Nephron progenitor cell (in vitro differentiated cells): Measurements from ENCODE around the gene HMCN1.

Experiments
- DNase-seq: peaks from one replicate; pipeline ENCODE4 v3.0.0; 2021
- H3K27ac Mint-ChIP-seq: 2 replicates; pipeline ENCODE4 v1.8.0; 2021; ENCODE audit warnings: mild to moderate bottlenecking, moderate library complexity, mixed read lengths
- H3K27me3 Mint-ChIP-seq: 2 replicates; pipeline ENCODE4 v1.8.0; 2021; ENCODE audit warnings: mild to moderate bottlenecking, low read depth, mixed read lengths; ENCODE audit not compliant: poor library complexity
- H3K36me3 Mint-ChIP-seq: 2 replicates; pipeline ENCODE4 v1.8.0; 2021; ENCODE audit warnings: low read depth, mixed read lengths
- H3K4me1 Mint-ChIP-seq: 2 replicates; pipeline ENCODE4 v1.8.0; 2021; ENCODE audit warnings: mixed read lengths
- H3K4me3 Mint-ChIP-seq: 2 replicates; pipeline ENCODE4 v1.8.0; 2021; ENCODE audit warnings: mild to moderate bottlenecking, moderate library complexity, mixed read lengths
- H3K9me3 Mint-ChIP-seq: 2 replicates; pipeline ENCODE4 v1.8.0; 2021; ENCODE audit warnings: mild to moderate bottlenecking, moderate library complexity, mixed read lengths
- TF ChIP-seq, protein P1 (sequence below): fragments of 200-600 bp; sonication (generic); IDR thresholded peaks from 2 replicates; pipeline ENCODE4 v1.5.0; 2021; ENCODE audit warnings: antibody characterized with exemption

Gene HMCN1

DNA sequence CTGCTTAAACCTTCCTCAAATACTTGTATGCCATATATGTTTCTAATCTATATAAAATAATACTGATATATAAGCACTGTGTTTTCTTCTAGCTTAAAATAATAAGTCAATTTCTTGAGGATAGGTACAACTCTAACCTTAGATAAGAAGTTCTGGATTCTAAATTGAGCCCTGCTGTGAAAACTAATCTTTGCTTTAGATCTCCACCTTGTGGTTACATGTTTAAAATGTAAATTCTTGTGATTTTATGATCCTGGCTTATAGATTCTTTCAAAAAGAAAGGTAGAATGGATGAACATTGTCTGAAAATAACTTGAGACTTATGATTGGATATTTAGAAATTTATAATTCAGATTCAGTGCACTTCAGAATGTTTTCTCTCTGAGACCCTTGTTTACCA is 38.9 kb upstream of the HMCN1 start:
- Mint-ChIP-seq H3K36me3 (no peaks in the 10 kb centered on the region), H3K27me3 (peaks cover 5% of the 10 kb centered on the region), H3K4me3 (no peak overlapping the region), H3K9me3 (no peaks in the 10 kb centered on the region), H3K4me1 (peaks cover 13% of the 10 kb centered on the region), H3K27ac (no peak overlapping the region)
- DNase-seq = no peak
- TF ChIP-seq, protein P1, sequence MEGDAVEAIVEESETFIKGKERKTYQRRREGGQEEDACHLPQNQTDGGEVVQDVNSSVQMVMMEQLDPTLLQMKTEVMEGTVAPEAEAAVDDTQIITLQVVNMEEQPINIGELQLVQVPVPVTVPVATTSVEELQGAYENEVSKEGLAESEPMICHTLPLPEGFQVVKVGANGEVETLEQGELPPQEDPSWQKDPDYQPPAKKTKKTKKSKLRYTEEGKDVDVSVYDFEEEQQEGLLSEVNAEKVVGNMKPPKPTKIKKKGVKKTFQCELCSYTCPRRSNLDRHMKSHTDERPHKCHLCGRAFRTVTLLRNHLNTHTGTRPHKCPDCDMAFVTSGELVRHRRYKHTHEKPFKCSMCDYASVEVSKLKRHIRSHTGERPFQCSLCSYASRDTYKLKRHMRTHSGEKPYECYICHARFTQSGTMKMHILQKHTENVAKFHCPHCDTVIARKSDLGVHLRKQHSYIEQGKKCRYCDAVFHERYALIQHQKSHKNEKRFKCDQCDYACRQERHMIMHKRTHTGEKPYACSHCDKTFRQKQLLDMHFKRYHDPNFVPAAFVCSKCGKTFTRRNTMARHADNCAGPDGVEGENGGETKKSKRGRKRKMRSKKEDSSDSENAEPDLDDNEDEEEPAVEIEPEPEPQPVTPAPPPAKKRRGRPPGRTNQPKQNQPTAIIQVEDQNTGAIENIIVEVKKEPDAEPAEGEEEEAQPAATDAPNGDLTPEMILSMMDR = no peak

DNA sequence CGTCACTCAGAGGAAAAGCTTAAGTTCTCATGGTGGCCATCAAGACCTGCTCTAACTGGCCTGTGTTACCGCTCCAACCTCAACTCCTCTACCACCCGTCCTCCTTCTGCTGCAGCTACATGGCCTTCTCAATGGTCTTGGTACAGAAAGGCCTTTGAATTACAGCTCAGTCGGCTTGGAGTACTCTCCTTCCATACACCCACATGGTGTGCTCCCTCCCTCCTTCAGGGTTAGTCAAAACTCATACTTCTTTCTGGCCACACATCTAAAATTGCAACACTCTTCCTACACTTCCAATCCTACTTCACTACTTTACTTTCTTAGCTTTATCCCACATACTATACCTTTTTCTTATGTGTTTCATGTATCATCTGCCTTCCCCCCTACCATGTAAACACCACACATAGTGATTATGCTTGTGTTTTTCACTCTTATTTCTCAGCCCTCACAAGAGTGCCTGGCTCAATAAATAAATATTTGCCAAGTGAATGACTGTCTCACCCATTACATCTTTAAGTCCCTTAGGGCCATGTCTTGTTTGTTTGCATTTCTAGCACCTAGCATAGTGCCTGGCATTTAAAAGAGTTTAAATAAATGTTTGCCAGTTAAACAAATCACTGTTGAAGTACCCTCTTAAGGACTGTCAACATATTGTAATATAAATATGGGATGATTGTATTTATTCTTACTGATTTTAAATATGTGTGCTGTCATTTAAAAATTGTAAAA is 37.6 kb upstream of the HMCN1 start:
- TF ChIP-seq, protein P1 = no peak
- DNase-seq = no peak

DNA sequence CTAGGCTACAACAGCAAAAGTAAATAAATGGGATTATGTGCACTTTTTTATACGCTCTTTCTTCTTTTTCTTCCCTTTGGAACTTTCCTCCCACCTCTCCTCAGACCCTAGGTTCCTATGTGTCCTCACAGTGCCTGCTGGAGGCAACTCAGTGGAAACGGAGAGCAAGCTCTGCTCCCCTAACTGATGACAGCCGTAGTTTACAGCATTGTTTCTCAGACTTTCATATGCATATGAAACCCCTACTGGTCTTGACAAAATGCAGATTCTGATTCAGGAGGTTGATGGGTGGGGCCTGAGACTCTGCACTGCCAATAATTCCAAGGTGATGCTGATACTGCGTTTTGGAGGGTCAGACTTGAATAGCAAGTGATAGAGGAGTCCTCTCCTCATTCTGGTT is 34.3 kb upstream of the HMCN1 start:
- DNase-seq = no peak
- no peaks in the 10 kb centered on the region for H3K9me3 Mint-ChIP-seq
- TF ChIP-seq, protein P1 = no peak
- H3K4me3 Mint-ChIP-seq = no peak overlapping the region
- H3K36me3 Mint-ChIP-seq = no peaks in the 10 kb centered on the region
- no peak overlapping the region for H3K27ac Mint-ChIP-seq
- no peaks in the 10 kb centered on the region for H3K27me3 Mint-ChIP-seq
- no peaks in the 10 kb centered on the region for H3K4me1 Mint-ChIP-seq

More for the DNA sequence above, 37.6 kb upstream of the HMCN1 start:
- Mint-ChIP-seq H3K36me3 (no peaks in the 10 kb centered on the region), H3K9me3 (no peaks in the 10 kb centered on the region), H3K27ac (peak overlapping the region; percentile 1), H3K4me1 (peaks cover 13% of the 10 kb centered on the region), H3K27me3 (no peaks in the 10 kb centered on the region), H3K4me3 (no peak overlapping the region)

DNA sequence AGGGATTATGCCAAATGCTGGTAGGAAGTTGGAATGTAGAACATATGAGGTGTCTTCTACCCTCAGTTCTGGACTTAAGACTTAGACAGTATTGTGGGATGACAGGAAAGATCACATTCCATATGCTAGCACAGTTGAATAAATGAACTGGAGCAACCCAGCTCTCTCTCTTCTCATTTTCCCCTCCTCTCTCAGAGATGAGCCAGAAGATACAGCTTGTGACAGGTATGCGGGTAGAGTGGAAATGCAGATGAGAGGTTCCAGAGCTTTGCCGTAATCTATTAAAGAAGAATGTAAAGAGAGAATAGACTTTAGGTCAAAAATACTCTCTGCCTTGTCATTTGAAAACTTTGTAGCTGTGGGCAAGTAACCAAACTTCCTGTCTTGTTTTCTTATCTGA is 32.5 kb upstream of the HMCN1 start:
- no peak for DNase-seq
- no peaks in the 10 kb centered on the region for H3K4me1 Mint-ChIP-seq
- no peaks in the 10 kb centered on the region for H3K27me3 Mint-ChIP-seq
- H3K36me3 Mint-ChIP-seq = no peaks in the 10 kb centered on the region
- TF ChIP-seq, protein P1 = no peak
- H3K27ac Mint-ChIP-seq = no peak overlapping the region
- peaks cover 5% of the 10 kb centered on the region for H3K9me3 Mint-ChIP-seq
- H3K4me3 Mint-ChIP-seq = no peak overlapping the region

DNA sequence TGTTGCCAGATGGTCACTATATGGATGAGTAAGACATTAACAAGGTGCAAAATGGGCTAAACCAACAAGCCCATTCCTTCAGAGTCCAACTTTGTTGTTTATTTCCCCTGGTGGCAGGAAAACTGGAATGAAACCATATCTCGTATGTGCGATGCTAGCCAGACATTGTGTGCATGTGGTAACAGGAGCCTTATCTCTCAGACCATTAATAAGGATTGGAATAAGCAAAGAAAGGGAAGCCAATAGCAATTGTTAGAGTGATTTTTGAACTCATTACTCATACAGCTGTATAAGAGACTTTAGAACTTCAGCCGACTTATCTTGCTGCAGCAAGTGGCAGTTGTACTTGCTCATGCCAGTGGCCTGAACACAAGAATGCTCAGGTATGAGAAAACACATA is 30.0 kb upstream of the HMCN1 start:
- Mint-ChIP-seq H3K9me3 (peaks cover 26% of the 10 kb centered on the region), H3K4me3 (no peak overlapping the region), H3K27ac (no peak overlapping the region), H3K4me1 (no peaks in the 10 kb centered on the region), H3K36me3 (peaks cover 4% of the 10 kb centered on the region), H3K27me3 (no peaks in the 10 kb centered on the region)
- TF ChIP-seq, protein P1 = no peak
- DNase-seq = no peak

DNA sequence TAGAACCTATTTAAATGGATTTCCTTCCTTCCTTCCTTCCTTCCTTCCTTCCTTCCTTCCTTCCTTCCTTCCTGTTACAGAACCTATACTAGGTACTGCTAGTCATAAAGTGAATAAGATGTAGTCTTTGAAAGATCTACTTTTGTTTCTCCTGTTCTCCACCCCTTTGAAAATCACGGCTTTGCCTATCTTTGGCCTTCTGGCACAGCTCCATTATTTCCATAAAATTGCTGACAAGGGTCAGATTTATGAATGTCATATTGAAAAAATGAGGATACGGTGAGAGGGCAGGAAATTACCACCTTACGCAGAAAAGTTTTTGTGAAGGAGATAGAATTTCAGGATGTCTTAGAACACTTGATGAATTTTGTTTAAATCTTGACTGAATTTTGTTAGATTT is 18.1 kb upstream of the HMCN1 start:
- no peaks in the 10 kb centered on the region for H3K27me3 Mint-ChIP-seq
- no peak overlapping the region for H3K4me3 Mint-ChIP-seq
- no peaks in the 10 kb centered on the region for H3K4me1 Mint-ChIP-seq
- H3K36me3 Mint-ChIP-seq = no peaks in the 10 kb centered on the region
- H3K9me3 Mint-ChIP-seq = peaks cover 9% of the 10 kb centered on the region
- DNase-seq = no peak
- H3K27ac Mint-ChIP-seq = no peak overlapping the region
- TF ChIP-seq, protein P1 = no peak
